Parathyroid adenoma (tissue), 2 donors: ENCODE data around the gene ZNF691.
A peak's percentile ranks its signal among the peaks of the same experiment; 100 is the strongest.

Experiments
- H2AFZ ChIP-seq: fragments of 300-600 bp; sonication (generic); one replicate; pipeline ENCODE4 v1.7.0; 2017; ENCODE audit warnings: antibody characterized with exemption, mild to moderate bottlenecking
- H3K27ac ChIP-seq: fragments of 300-600 bp; sonication (generic); one replicate; pipeline ENCODE4 v1.7.0; 2017
- H3K27me3 ChIP-seq: fragments of 300-600 bp; sonication (generic); one replicate; pipeline ENCODE4 v1.7.0; 2017; ENCODE audit warnings: low read length; ENCODE audit not compliant: control insufficient read depth, insufficient read depth
- H3K36me3 ChIP-seq: fragments of 300-600 bp; sonication (generic); one replicate; pipeline ENCODE4 v1.7.0; 2017; ENCODE audit warnings: low read length; ENCODE audit not compliant: control insufficient read depth, insufficient read depth
- H3K4me1 ChIP-seq: fragments of 300-600 bp; sonication (generic); one replicate; pipeline ENCODE4 v1.7.0; 2017; ENCODE audit warnings: control low read depth
- H3K4me2 ChIP-seq: fragments of 300-600 bp; sonication (generic); one replicate; pipeline ENCODE4 v1.7.0; 2017; ENCODE audit warnings: low read length
- H3K4me3 ChIP-seq: fragments of 300-600 bp; sonication (generic); one replicate; pipeline ENCODE4 v1.7.0; 2017; ENCODE audit warnings: low read depth, low read length
- H3K79me2 ChIP-seq: fragments of 300-600 bp; sonication (generic); one replicate; pipeline ENCODE4 v1.7.0; 2017; ENCODE audit warnings: control low read depth
- H3K9ac ChIP-seq: fragments of 300-600 bp; sonication (generic); one replicate; pipeline ENCODE4 v1.7.0; 2017; ENCODE audit warnings: mild to moderate bottlenecking
- H3K9me3 ChIP-seq: fragments of 300-600 bp; sonication (generic); one replicate; pipeline ENCODE4 v1.7.0; 2017; ENCODE audit warnings: low read length; ENCODE audit not compliant: control insufficient read depth
- CTCF ChIP-seq: fragments of 300-600 bp; sonication (generic); IDR thresholded peaks from one replicate; pipeline ENCODE4 v1.7.0; 2017; ENCODE audit warnings: antibody characterized with exemption, mild to moderate bottlenecking
- donor health status: primary hyperparathyroidism.

ZNF691 gene

DNA sequence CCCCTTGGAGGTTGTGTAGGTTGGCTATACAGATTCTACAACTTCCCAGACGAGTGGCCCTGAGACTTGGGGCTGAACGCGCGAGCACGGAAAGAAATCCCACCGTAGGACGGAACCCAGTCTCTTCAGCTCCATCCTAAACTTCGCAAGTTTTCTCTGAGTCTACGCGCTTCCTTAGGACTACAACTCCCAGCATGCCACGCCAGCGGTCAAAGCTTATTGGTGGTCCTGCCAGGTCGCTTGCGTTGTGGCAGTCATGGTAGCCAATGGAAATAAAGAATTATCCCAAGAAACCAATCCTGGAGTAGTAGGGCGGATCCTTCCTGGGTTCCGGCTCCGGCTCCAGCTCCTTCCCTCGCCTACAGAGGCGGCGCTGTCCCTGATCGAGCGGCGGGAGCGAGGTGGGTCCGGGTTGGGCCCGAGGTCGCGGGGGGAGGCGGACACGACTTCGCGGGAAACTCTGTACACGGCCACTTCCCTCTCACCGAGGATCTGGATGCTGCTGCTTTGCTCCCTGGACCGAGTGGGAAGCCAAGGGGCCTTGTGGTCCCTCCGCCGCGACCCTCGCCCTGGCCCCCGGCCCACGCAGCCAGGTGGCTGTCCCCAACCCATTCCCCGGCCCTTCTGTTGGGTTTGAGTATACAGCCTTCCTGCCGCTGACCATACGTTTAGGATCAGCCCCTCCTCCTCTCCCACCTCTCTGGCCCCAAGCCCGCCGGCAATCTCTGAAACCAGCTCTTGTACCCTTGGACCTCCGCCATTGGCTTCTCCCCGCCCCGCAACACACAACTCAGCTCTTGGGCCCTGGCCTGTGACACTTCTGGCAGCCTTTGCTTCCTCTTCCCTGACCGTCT lies at the start of gene ZNF691:
Gene ZNF691 (plus strand): TSS at position 357 of the 854 bp plus-strand sequence. CDS start 3,046 bp downstream, outside the sequence.
- Histone ChIP-seq H3K4me1 (no peaks in the 10 kb centered on the region), H3K79me2 (peaks cover 3% of the 10 kb centered on the region), H3K9ac (peak within 1 kb of the TSS; percentile 32), H3K9me3 (no peaks in the 10 kb centered on the region), H3K4me3 (peak within 1 kb of the TSS; percentile 94), H3K36me3 (no peaks in the 10 kb centered on the region), H3K4me2 (peak within 1 kb of the TSS; percentile 96), H3K27ac (peak within 1 kb of the TSS; percentile 70), H2AFZ (peak within 1 kb of the TSS; percentile 95), H3K27me3 (no peaks in the 10 kb centered on the region)
- no peak for TF ChIP-seq CTCF

- Histone ChIP-seq H3K27ac (no peak overlapping the region), H3K9me3 (no peaks in the 10 kb centered on the region), H3K4me1 (peaks cover 4% of the 10 kb centered on the region), H3K79me2 (no peaks in the 10 kb centered on the region), H2AFZ (no peak overlapping the region), H3K27me3 (no peaks in the 10 kb centered on the region), H3K9ac (no peak overlapping the region), H3K4me2 (no peak overlapping the region), H3K4me3 (no peak overlapping the region), H3K36me3 (no peaks in the 10 kb centered on the region)
- no peak for TF ChIP-seq CTCF
These were observed 49.0 kb upstream of the ZNF691 start for GRCh38 chr1:42797414-42797813.

DNA sequence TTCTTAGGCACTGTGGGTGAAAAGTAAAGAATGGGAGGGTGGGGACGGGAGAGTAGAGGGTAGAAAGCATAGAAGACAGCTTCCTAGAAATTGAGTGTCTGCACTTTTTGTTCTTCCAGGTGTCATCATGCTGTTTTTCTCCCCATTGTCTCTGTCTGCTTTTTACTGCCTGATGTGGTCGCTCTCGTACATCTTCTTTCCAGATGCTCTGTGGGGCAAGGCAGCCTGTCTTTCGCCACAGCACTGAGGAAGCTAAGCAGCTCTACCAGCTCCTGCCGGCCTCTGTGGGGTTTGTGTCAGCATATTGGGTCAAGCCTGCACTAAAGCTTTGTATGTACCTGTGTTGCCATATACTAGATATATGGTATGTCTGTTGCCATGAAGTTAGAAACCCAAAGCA lies 48.4 kb upstream of the ZNF691 start:
- H3K79me2 ChIP-seq = no peaks in the 10 kb centered on the region
- TF ChIP-seq CTCF = no peak

GRCh38 chr1:42801832-42802473 lies 44.5 kb upstream of the ZNF691 start:
- Histone ChIP-seq H3K27me3 (no peaks in the 10 kb centered on the region), H3K4me3 (no peak overlapping the region), H3K79me2 (no peaks in the 10 kb centered on the region), H3K27ac (no peak overlapping the region), H3K9ac (no peak overlapping the region), H3K4me2 (no peak overlapping the region), H3K4me1 (no peaks in the 10 kb centered on the region), H3K36me3 (no peaks in the 10 kb centered on the region), H2AFZ (no peak overlapping the region), H3K9me3 (no peaks in the 10 kb centered on the region)
- TF ChIP-seq CTCF = no peak

More for the DNA sequence above, 48.4 kb upstream of the ZNF691 start:
- Histone ChIP-seq H3K4me1 (peaks cover under 1% of the 10 kb centered on the region), H2AFZ (no peak overlapping the region), H3K27ac (no peak overlapping the region), H3K4me2 (no peak overlapping the region), H3K4me3 (no peak overlapping the region), H3K27me3 (no peaks in the 10 kb centered on the region), H3K9ac (no peak overlapping the region), H3K9me3 (no peaks in the 10 kb centered on the region), H3K36me3 (no peaks in the 10 kb centered on the region)
